Esophagus muscularis mucosa (tissue), 4 donors: ENCODE results near the gene GTPBP6. TPM values are rescaled to one million over a fixed set of nuclear protein-coding genes. Genes with fewer than 3 reads are reported as not detected.

ENCODE experiments used
- DNase-seq: peaks from one replicate; pipeline ENCODE4 v3.0.0-alpha.2; 2017; ENCODE audit errors: extremely low spot score
- H3K27ac ChIP-seq, 4 donors: fragments of 200-600 bp; sonication (generic); replicated peaks in 1 of 4; 1 replicate in 3 of 4; 2 replicates in 1 of 4; pipeline ENCODE4 v1.5.1; 2016 to 2019; ENCODE audit warnings: mild to moderate bottlenecking in 1 of 4
- H3K27me3 ChIP-seq, 4 donors: fragments of 200-600 bp; sonication (generic); one replicate each; pipeline versions ENCODE4 v1.5.1 to v1.6.0; 2016 to 2019
- H3K36me3 ChIP-seq, 4 donors: fragments of 200-600 bp; sonication (generic); one replicate each; pipeline ENCODE4 v1.5.1; 2016 to 2019
- H3K4me1 ChIP-seq, 4 donors: fragments of 200-600 bp; sonication (generic); one replicate each; pipeline ENCODE4 v1.5.1; 2016 to 2019
- H3K4me3 ChIP-seq, 4 donors: fragments of 200-600 bp; sonication (generic); 1 replicate in 2 of 4; 2 replicates in 2 of 4; pipeline ENCODE4 v1.5.1; 2016 to 2019; ENCODE audit warnings: mild to moderate bottlenecking in 4 of 4, moderate library complexity in 1 of 4
- H3K9me3 ChIP-seq, 4 donors: fragments of 200-600 bp; sonication (generic); 1 replicate in 3 of 4; 2 replicates in 1 of 4; pipeline ENCODE4 v1.5.1; 2016 to 2019
- CTCF ChIP-seq, 3 experiments: fragments of 200-600 bp in 2 of 3; fragments of 450-650 bp in 1 of 3; sonication (generic) in 2 of 3; IDR thresholded peaks; one replicate each; pipeline ENCODE4 v1.5.1; 2017 to 2019; ENCODE audit warnings: antibody characterized with exemption in 3 of 3, mild to moderate bottlenecking in 2 of 3, moderate library complexity in 1 of 3
- EP300 ChIP-seq: sonication (generic); formaldehyde crosslinking; IDR thresholded peaks from one replicate; pipeline ENCODE4 v1.6.1; 2017; ENCODE audit warnings: antibody characterized with exemption
- POLR2A ChIP-seq: fragments of 450-650 bp; IDR thresholded peaks from one replicate; pipeline ENCODE4 v1.6.1; 2017; ENCODE audit warnings: antibody characterized with exemption, moderate library complexity, mild to moderate bottlenecking, low read depth
- POLR2AphosphoS5 ChIP-seq, 2 donors: sonication (generic); formaldehyde crosslinking; IDR thresholded peaks; one replicate each; pipeline ENCODE4 v1.6.1; 2017; ENCODE audit warnings: antibody characterized with exemption in 2 of 2
- WGBS: methylation state at CpG from one replicate; pipeline ENCODE4 v1.1.5; 2018; 5-methylcytosine and 5-hydroxymethylcytosine counted together
- intact Hi-C: fragments of 100-400 bp; cut with DNase I; formaldehyde crosslinking; loops from one replicate; pipeline ENCODE4 v1.15.1; 2023
- total RNA-seq, 4 donors: library from RNA; depleted of rRNA; stranded (reverse); fragments of >200 nt; gene quantifications; one replicate each; pipeline versions ENCODE4 v1.1.0 to v1.2.1, GENCODE V29; 2016

The GTPBP6 gene
- total RNA-seq, 4 donors from 2014 or later: 31.6 to 61.4 (median 55.5) TPM

- H3K27ac ChIP-seq: no peak overlapping the region
- H3K9me3 ChIP-seq: no peaks in the 10 kb centered on the region
- TF ChIP-seq EP300 (no peak), POLR2AphosphoS5 (IDR thresholded peaks at IDR 0.05) (no peak)
- peaks cover 0 to 10% (median 0%) of the 10 kb centered on the region in 4 donors for H3K27me3 ChIP-seq
- peaks cover 0 to 4% (median 0%) of the 10 kb centered on the region in 4 donors for H3K4me1 ChIP-seq
- intact Hi-C loops: no loop called here
- H3K36me3 ChIP-seq: no peaks in the 10 kb centered on the region
- H3K4me3 ChIP-seq: no peak overlapping the region
- 82% methylated on average over 13 of the region's 13 CpGs for WGBS
- DNase-seq: no peak
These were observed 56.2 kb downstream of the GTPBP6 start for GRCh38 chrX:262381-262909.

GRCh38 chrX:261919-262352, 56.7 kb downstream of the GTPBP6 start:
- peaks cover 0 to 4% (median 0%) of the 10 kb centered on the region in 4 donors for H3K4me1 ChIP-seq
- WGBS: 63% methylated on average over 12 of the region's 12 CpGs

GRCh38 chrX:261167-261918, 57.3 kb downstream of the GTPBP6 start:
- TF ChIP-seq POLR2AphosphoS5 (IDR thresholded peaks at IDR 0.05) (no peak), POLR2A (no peak), CTCF (IDR thresholded peaks at IDR 0.05) (no peak), EP300 (no peak)
- DNase-seq: no peak
- Histone ChIP-seq H3K27me3 (peaks cover 0 to 10% (median 0%) of the 10 kb centered on the region in 4 donors), H3K27ac (no peak overlapping the region), H3K36me3 (no peaks in the 10 kb centered on the region), H3K4me3 (no peak overlapping the region), H3K9me3 (no peaks in the 10 kb centered on the region), H3K4me1 (peaks cover 0 to 4% (median 0%) of the 10 kb centered on the region in 4 donors)
- 55% methylated on average over 30 of the region's 32 CpGs for WGBS
- intact Hi-C loops: no loop called here

More at GRCh38 chrX:261919-262352, 56.7 kb downstream of the GTPBP6 start:
- Histone ChIP-seq H3K4me3 (no peak overlapping the region), H3K27me3 (peaks cover 0 to 10% (median 0%) of the 10 kb centered on the region in 4 donors), H3K9me3 (no peaks in the 10 kb centered on the region), H3K36me3 (no peaks in the 10 kb centered on the region), H3K27ac (no peak overlapping the region)
- no peak for DNase-seq
- intact Hi-C loops: no loop called here
- no peak for TF ChIP-seq EP300
- no peak for TF ChIP-seq CTCF (IDR thresholded peaks at IDR 0.05)
- no peak for TF ChIP-seq POLR2AphosphoS5 (IDR thresholded peaks at IDR 0.05)
- TF ChIP-seq POLR2A: no peak

- intact Hi-C loops: no loop called here
These were observed 58.8 kb downstream of the GTPBP6 start for GRCh38 chrX:259692-260355.

More at GRCh38 chrX:259692-260355, 58.8 kb downstream of the GTPBP6 start:
- DNase-seq: no peak
- no peak overlapping the region for H3K4me3 ChIP-seq
- TF ChIP-seq POLR2A (no peak), CTCF (IDR thresholded peaks at IDR 0.05) (no peak), POLR2AphosphoS5 (IDR thresholded peaks at IDR 0.05) (no peak), EP300 (no peak)
- H3K9me3 ChIP-seq: no peaks in the 10 kb centered on the region
- H3K27ac ChIP-seq: no peak overlapping the region
- peaks cover 0 to 4% (median 0%) of the 10 kb centered on the region in 4 donors for H3K4me1 ChIP-seq
- H3K36me3 ChIP-seq: no peaks in the 10 kb centered on the region
- WGBS: 84% methylated on average over 21 of the region's 21 CpGs
- H3K27me3 ChIP-seq: peaks cover 0 to 10% (median 0%) of the 10 kb centered on the region in 4 donors
